Adrenal gland (tissue), 12 donors: ENCODE measurements around the gene UVSSA. TPM values are rescaled to one million over a fixed set of nuclear protein-coding genes. Genes with fewer than 3 reads are reported as not detected.
A peak's percentile ranks its signal among the peaks of the same experiment; 100 is the strongest.

Source experiments
- DNase-seq, 7 donors: peaks; one replicate each; pipeline ENCODE4 v3.0.0-alpha.2; 2019 to 2020
- H3K27ac ChIP-seq, 5 donors: fragments of 200-600 bp; sonication (generic) in 4 of 5; 1 replicate in 3 of 5; 2 replicates in 2 of 5; pipeline versions ENCODE4 v1.5.1 to v1.8.0; 2016 to 2020; ENCODE audit warnings: mild to moderate bottlenecking in 1 of 5
- H3K27me3 ChIP-seq: fragments of 200-600 bp; 2 replicates; pipeline ENCODE4 v1.8.0; 2021
- H3K36me3 ChIP-seq, 2 donors: fragments of 200-600 bp; replicated peaks in 1 of 2; 1 replicate in 1 of 2; 2 replicates in 1 of 2; pipeline versions ENCODE4 v1.5.1 to v1.8.0; 2018 to 2022
- H3K4me1 ChIP-seq, 2 donors: fragments of 200-600 bp; replicated peaks in 1 of 2; 1 replicate in 1 of 2; 2 replicates in 1 of 2; pipeline versions ENCODE4 v1.5.1 to v1.8.0; 2018 to 2021
- H3K4me3 ChIP-seq, 4 donors: fragments of 200-600 bp; sonication (generic) in 3 of 4; one replicate each; pipeline ENCODE4 v1.5.1; 2016 to 2018
- H3K9me3 ChIP-seq, 3 donors: fragments of 200-600 bp; sonication (generic) in 1 of 3; replicated peaks in 1 of 3; 1 replicate in 2 of 3; 2 replicates in 1 of 3; pipeline versions ENCODE4 v1.5.1 to v1.8.0; 2016 to 2021
- POLR2A ChIP-seq, 2 donors: fragments of 450-650 bp; IDR thresholded peaks; one replicate each; pipeline ENCODE4 v1.6.1; 2017; ENCODE audit warnings: antibody characterized with exemption in 2 of 2, mild to moderate bottlenecking in 2 of 2, moderate library complexity in 1 of 2
- WGBS, 4 donors: extraction: QIAGEN DNeasy Blood & Tissue Kit in 2 of 4; methylation state at CpG; one replicate each; pipeline versions ENCODE4 v1.1.5 to v1.1.7; 2013 to 2017; 5-methylcytosine and 5-hydroxymethylcytosine counted together
- intact Hi-C, 2 donors: fragments of 100-400 bp; cut with DNase I; formaldehyde crosslinking; loops; one replicate each; pipeline versions ENCODE4 v1.14.1 to v1.15.0; 2022 to 2023
- polyA plus RNA-seq, 3 donors: library from polyadenylated mRNA; stranded (reverse); fragments of 200-250 nt in 2 of 3; fragments of 350-450 nt in 1 of 3; fragmentation: Illumina TruSeq in 1 of 3; extraction: RNeasy Lipid Tissue Mini Kit (QIAGEN cat#74804) in 1 of 3; gene quantifications; one replicate each; pipeline ENCODE4 v1.2.3, GENCODE V29; 2013 to 2014
- total RNA-seq, 9 donors: library from RNA; depleted of rRNA in 4 of 9; stranded (reverse); fragments of >200 nt in 4 of 9; fragments of 120-200 nt in 1 of 9; fragmentation: NEBNext Ultra II Directional in 1 of 9; extraction: Animal tissue kit (Norgen Biotek cat#: 25700) in 1 of 9; gene quantifications; one replicate each; pipeline versions ENCODE4 v1.1.0 to v1.2.4, GENCODE V29; 2013 to 2023
- TF ChIP-seq, protein P1 (sequence below), 6 experiments: fragments of 450-650 bp in 4 of 6; fragments of 200-600 bp in 2 of 6; sonication (generic) in 1 of 6; IDR thresholded peaks; 1 replicate in 5 of 6; 2 replicates in 1 of 6; pipeline versions ENCODE4 v1.5.1 to v1.8.0; 2016 to 2021; ENCODE audit warnings: antibody characterized with exemption in 6 of 6, mild to moderate bottlenecking in 2 of 6, moderate library complexity in 1 of 6
- donor health status: healthy with polysubstance abuse.
- donor health status: Bipolar disorder and iron deficiency.
- donor health status: DM: yes; HTN: yes; CAD: no.
- donor health status: DM: no; HTN: no; CAD: no.
- donor health status: DM: no; HTN: no; CAD: no.
- donor health status: DM: yes; HTN: yes; CAD: no.

Gene UVSSA
- total and polyA plus RNA-seq, 12 donors = 2.9 to 37.4 (median 17.5) TPM

DNA sequence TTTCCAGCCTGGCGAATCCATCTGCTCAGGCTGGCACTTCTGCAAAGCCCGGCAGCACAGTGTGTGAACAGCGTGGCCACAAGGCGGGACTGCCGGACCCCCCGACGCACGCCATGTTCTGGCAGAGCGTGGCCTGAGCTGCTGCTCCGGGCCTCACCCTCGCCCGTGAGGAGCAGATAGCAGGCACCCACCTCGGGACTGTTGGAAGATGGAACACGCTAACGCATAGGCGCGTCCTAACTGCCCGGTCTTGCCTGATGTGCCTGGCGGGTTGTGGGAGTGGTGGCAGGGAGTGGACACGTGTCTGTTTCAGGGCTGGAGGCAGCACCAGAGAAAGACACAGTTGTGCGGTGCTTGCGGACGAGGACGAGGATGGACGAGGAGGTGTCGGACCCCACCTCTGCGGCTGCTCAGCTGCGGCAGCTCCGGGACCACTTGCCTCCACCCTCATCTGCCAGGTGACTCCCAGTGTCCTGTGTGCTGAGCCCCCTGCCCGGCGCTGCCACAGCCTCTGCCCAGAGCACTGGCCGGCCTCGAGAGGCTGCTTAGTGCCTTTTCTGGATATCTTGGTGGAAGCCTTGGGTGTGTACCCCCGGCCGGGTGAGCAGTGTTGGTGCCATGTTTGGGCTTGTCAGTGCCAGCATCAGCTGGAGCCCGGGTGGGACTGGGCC lies 28.2 kb downstream of the UVSSA start:
- H3K27ac ChIP-seq = no peak overlapping the region
- H3K4me1 ChIP-seq = no peaks in the 10 kb centered on the region
- peaks cover 0 to 11% of the 10 kb centered on the region in 2 donors for H3K36me3 ChIP-seq
- peak in 3 of 7 donors; percentile 3 to 9 (median 8) for DNase-seq
- no peaks in the 10 kb centered on the region for H3K27me3 ChIP-seq
- no peaks in the 10 kb centered on the region for H3K9me3 ChIP-seq
- 90 to 97% (median 94%) methylated on average over 20 to 36 of the region's 36 CpGs for WGBS, 4 donors
- intact Hi-C loops = no loop called here
- TF ChIP-seq POLR2A (IDR thresholded peaks at IDR 0.05) = no peak
- TF ChIP-seq, protein P1, sequence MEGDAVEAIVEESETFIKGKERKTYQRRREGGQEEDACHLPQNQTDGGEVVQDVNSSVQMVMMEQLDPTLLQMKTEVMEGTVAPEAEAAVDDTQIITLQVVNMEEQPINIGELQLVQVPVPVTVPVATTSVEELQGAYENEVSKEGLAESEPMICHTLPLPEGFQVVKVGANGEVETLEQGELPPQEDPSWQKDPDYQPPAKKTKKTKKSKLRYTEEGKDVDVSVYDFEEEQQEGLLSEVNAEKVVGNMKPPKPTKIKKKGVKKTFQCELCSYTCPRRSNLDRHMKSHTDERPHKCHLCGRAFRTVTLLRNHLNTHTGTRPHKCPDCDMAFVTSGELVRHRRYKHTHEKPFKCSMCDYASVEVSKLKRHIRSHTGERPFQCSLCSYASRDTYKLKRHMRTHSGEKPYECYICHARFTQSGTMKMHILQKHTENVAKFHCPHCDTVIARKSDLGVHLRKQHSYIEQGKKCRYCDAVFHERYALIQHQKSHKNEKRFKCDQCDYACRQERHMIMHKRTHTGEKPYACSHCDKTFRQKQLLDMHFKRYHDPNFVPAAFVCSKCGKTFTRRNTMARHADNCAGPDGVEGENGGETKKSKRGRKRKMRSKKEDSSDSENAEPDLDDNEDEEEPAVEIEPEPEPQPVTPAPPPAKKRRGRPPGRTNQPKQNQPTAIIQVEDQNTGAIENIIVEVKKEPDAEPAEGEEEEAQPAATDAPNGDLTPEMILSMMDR (IDR thresholded peaks at IDR 0.05) = no peak
- no peak overlapping the region for H3K4me3 ChIP-seq

- intact Hi-C loops = no loop called here
- Histone ChIP-seq H3K4me1 (no peaks in the 10 kb centered on the region), H3K4me3 (no peak overlapping the region), H3K36me3 (peaks cover 0 to 11% of the 10 kb centered on the region in 2 donors), H3K27ac (no peak overlapping the region), H3K9me3 (no peaks in the 10 kb centered on the region), H3K27me3 (no peaks in the 10 kb centered on the region)
- TF ChIP-seq POLR2A (IDR thresholded peaks at IDR 0.05) = no peak
- TF ChIP-seq, protein P1 (IDR thresholded peaks at IDR 0.05) = no peak
- 85 to 93% (median 87%) methylated on average over 3 to 17 of the region's 17 CpGs for WGBS, 4 donors
- DNase-seq = peak in 3 of 7 donors; percentile 3 to 9 (median 8)
Observed at GRCh38 chr4:1375761-1376322, 28.8 kb downstream of the UVSSA start.

GRCh38 chr4:1376391-1376840 lies 29.4 kb downstream of the UVSSA start:
- no peak overlapping the region for H3K27ac ChIP-seq
- no peak overlapping the region for H3K4me3 ChIP-seq
- DNase-seq = peak in 2 of 7 donors; percentile 4 to 5
- TF ChIP-seq, protein P1 (IDR thresholded peaks at IDR 0.05) = no peak
- no peak for TF ChIP-seq POLR2A (IDR thresholded peaks at IDR 0.05)
- no peaks in the 10 kb centered on the region for H3K9me3 ChIP-seq
- no peaks in the 10 kb centered on the region for H3K4me1 ChIP-seq
- no peaks in the 10 kb centered on the region for H3K27me3 ChIP-seq
- intact Hi-C loops = no loop called here
- WGBS, 4 donors = 84 to 94% (median 90%) methylated on average over 10 to 23 of the region's 23 CpGs
- H3K36me3 ChIP-seq = peaks cover 0 to 11% of the 10 kb centered on the region in 2 donors

GRCh38 chr4:1376841-1377605 lies 30.0 kb downstream of the UVSSA start:
- TF ChIP-seq, protein P1 (IDR thresholded peaks at IDR 0.05) = no peak
- no peak for TF ChIP-seq POLR2A (IDR thresholded peaks at IDR 0.05)
- 93 to 98% (median 94%) methylated on average over 10 to 32 of the region's 32 CpGs for WGBS, 4 donors
- H3K4me3 ChIP-seq = no peak overlapping the region
- H3K9me3 ChIP-seq = no peaks in the 10 kb centered on the region
- peaks cover 0 to 11% of the 10 kb centered on the region in 2 donors for H3K36me3 ChIP-seq
- no peaks in the 10 kb centered on the region for H3K4me1 ChIP-seq
- intact Hi-C loops = no loop called here
- H3K27me3 ChIP-seq = no peaks in the 10 kb centered on the region
- peak in 3 of 7 donors; percentile 5 to 10 (median 8) for DNase-seq
- H3K27ac ChIP-seq = no peak overlapping the region
